Hematopoietic multipotent progenitor cell (in vitro differentiated cells): ENCODE measurements around the gene HAPLN2. TPM values are rescaled to one million over a fixed set of nuclear protein-coding genes. Genes with fewer than 3 reads are reported as not detected.
A peak's percentile ranks its signal among the peaks of the same experiment; 100 is the strongest.
"Not testable (repeated sequence)": the region's sequence is repeated elsewhere in the genome, so short reads cannot be mapped to it uniquely, and the experiment has no call there.

Experiments used
- DNase-seq, 3 donors: peaks; one replicate each; pipeline ENCODE4 v3.0.0-alpha.2; 2011 to 2015; ENCODE audit warnings: low read depth in 2 of 3, low spot score in 2 of 3
- total RNA-seq: library from RNA; depleted of rRNA; stranded (reverse); fragments of >200 nt; gene quantifications from one replicate; pipeline ENCODE4 v1.2.3, GENCODE V29; 2012

The HAPLN2 gene
- under 0.01 TPM for total RNA-seq

DNA sequence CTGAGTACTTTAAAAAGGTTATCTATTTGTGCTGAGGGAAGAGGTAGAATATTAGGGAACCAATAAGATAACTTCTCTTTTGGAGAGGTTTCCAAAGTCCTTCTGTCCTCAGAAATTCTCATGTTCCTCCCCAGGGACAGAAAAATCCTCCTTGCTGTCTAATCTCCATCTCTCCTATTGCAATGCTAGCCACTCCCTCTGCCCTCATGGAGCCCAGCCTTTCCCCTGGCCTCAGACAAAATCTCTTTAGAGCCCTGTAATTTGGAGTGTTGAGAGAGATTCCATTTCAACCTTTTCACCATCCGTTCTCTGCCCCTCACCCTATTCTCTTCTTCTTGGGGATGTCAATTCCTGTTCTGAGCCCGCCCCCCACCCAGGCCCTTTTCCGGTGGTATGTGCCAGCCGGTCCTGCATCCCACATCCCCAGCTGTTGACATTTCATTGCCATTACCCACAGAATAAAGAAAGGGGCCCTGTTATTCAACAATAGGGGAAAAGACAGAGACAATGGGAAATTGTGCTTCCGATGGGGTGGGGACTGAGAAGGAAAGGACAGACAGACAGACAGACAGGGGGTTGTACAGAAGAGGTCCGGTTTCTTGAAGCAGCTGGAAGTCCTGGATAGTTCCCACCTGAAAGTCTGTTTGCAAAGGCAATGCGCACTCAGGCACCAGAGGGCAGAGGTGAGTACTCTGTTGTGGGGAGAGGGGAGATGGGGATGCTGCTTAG is at the start of gene HAPLN2:
Gene HAPLN2, plus strand, starts transcription at position 563 of the 729 bp plus-strand sequence. CDS start 4,076 bp downstream, outside the sequence.
- peak in 1 of 3 donors; percentile 56 for DNase-seq

DNA sequence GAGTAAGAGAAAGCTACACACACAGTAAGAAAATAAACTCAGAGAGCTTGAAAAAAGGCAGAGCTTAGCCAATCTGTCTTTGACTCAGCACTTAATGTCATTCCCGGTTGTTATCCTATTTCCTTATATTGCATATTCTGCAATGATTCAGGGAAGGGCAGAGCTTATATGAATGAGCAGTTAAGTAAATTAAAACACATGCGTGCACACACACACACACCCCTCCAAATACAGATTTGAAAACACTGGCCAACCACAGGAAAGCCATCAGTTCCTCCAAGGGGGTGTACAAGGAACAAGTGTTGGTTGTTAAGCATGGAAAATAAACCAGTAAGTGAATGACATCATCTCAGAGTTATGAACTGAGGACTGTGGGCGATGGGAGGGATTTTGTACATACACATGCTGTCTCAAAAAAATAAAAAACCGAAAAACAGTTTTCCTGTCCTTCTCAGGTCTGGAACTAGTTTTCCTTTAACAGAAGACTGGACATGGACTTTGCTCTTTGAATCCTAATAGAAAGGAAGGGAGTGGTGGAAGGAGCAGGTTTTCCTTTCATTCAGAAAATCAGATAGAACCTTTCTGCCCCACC is 47.9 kb upstream of the HAPLN2 start:
- DNase-seq, result peak in 1 of 3 donors; percentile 69

DNA sequence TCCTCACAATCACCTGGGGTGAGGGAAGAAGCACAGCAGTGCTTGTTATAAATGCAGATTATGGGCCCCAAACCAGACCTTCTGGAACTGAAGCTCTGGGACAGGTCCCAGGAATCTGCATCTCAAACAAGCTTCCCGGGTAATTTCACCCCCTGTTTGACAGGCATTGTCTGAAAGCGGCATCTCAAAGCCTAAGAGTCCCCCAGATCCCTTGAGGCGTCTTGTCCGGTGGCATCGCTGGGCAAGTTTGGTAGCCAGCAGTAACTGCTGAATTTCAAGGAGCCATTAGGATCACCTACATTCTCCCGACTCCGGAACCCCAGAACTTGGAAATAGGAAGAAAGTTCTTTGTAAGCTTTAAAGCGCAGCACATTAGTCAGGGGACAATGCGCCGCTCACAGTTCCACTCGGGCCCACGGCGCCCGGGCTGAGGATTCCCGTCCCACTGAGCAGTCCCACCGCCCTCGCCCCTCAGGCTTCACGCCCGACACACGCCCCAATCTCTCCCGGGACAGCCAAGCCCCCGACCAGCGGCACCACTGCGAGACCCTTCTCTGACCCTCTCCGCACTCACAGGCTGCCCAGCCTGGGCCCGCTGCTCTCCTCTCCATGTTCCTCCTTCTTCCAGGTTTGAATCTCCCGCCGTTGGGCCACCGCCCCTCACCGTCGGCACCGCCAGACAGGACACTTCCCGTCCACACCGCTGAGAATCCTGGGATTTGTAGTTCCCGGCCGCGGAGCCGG is 47.1 kb upstream of the HAPLN2 start, which contains the start of gene IQGAP3:
Gene IQGAP3, minus strand, starts transcription at position 647 of the 744 bp plus-strand sequence. Its CDS starts 36 bp downstream, at position 611.
- DNase-seq, result peak in 2 of 3 donors; percentile 85 to 94

DNA sequence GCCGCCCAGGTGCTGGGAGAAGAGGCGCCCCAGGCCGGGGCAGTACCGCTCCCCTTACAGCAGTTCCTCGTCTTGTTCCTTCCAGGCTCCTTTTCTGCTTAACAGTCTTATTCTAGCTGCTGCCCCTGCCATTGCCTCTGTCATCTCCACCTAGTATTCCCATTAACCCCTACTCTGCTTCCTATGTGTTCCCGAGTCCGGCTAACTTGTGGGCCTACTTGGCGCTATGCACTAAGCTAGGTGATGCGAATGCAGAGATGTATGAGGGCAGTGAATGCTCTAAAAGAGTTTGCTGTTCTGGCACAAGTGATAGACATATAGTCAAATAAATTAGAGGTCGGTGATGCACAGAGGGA is 46.6 kb upstream of the HAPLN2 start:
- DNase-seq, result no peak

DNA sequence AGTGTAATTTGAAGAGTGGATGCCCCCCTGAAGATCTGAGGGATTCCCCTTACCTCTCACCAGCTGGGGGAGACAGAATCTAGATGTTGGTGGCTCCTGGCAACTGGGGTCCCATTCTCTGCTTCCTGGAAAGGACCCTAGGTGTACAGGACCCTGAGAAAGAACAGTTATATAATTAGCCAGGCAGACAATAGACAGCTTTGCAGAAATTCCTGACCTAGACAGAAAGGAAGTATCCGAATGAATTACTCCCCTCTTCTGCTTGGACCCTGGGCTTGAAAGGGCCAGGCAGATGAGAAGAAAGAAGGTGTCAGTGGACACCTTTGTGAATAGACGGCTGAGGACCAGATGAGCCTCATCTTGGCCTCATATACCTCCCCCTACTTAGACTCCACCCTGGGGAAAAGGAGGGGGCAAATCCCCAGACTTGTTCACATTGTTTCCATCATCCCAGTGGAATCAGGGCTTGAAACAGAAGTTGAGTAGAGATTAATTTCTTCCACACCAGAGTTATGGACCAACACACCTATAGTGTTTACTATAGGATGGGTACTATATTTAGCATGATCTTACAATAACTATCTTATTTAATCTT is 45.1 kb upstream of the HAPLN2 start:
- no peak for DNase-seq

DNA sequence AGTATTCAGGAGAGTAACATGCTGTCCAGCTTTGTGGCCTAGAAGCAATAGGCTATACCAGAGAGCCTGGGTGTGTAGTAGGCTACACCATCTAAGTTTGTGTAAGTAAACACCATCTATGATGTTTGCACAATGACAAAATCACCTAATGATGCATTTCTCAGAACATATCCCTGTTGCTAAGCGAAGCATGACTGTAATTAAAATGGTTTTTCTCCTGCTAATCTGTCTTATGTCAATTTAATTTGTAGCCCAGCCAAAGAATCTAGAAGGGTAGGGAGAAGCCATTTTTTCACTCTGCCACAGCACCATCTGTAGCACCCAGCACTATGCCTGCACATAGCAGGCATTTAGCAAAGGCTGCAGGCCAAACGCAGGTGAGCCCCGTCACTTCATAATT is 41.7 kb upstream of the HAPLN2 start:
- no peak for DNase-seq

DNA sequence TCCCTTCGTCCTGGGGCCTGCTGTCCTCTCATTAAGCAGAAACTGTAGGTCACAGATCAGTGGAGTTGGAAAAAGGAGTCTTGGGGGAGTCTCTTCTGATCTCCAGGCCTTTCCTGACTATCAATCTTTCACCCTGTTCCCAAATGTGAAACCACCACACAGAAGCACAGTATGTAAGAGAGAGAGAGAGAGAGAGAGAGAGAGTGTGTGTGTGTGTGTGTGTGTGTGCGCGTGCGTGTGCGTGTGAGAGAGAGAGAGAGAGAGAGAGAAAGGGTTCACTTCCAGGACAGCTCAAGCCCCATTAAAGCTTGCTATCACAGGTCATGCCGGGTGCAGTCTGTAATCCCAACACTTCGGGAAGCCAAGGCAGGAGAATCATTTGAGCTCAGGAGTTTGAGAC is 41.2 kb upstream of the HAPLN2 start:
- no peak for DNase-seq

DNA sequence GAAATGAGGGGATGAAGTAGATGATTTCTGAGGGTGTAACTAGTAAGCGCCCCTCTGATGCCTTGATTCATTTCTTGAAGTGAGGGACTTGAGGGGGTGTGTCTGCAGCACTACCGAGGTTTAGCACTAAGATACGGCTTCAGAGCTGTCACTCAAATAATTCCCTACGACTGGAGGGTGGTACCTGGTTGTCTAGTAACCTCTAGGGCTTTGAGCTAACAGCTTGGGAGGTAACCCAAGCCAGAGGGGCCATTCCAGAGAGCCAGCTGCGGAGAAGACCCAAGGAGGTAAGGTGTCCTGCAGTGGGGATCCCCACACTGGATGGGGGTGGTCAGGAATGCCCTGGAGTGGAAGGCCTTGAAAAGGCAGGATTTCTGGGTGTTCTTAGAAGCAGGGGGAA is 39.7 kb upstream of the HAPLN2 start, which contains the start of gene TTC24:
Gene TTC24, plus strand, starts transcription at position 252 of the 400 bp plus-strand sequence. CDS start 1,642 bp downstream, outside the sequence.
- DNase-seq, result no peak

DNA sequence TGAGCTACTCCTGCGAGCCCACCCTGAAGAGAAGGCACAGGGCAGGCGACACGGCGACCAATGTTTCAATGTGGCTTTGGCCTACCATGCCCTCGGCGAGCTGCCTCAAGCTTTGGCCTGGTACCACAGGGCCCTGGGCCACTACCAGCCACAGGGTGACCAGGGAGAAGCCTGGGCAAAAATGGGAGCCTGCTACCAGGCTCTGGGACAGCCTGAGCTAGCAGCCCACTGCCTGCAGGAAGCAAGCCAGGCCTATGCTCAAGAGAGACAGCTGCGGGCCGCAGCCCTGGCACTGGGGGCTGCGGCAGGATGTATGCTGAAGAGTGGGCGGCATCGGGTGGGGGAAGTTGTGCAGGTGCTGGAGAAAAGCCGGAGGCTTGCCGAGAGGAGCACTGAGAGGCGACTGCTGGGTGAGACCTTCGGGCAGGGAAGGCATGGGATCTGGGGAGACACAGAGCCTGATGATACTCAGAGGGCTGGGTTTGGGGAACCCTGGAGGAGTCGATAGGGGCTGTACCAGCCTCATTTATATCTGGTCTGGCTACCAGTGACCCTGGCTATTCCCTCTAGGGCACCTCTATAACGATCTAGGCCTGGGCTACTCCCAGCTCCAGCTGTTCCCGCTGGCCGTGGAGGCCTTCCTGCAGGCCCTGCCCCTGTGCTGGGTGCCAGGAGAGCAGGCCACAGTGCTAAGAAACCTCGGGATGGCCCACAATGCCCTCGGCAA is 37.4 kb upstream of the HAPLN2 start:
- DNase-seq, result peak in 2 of 3 donors; percentile 63 to 72

DNA sequence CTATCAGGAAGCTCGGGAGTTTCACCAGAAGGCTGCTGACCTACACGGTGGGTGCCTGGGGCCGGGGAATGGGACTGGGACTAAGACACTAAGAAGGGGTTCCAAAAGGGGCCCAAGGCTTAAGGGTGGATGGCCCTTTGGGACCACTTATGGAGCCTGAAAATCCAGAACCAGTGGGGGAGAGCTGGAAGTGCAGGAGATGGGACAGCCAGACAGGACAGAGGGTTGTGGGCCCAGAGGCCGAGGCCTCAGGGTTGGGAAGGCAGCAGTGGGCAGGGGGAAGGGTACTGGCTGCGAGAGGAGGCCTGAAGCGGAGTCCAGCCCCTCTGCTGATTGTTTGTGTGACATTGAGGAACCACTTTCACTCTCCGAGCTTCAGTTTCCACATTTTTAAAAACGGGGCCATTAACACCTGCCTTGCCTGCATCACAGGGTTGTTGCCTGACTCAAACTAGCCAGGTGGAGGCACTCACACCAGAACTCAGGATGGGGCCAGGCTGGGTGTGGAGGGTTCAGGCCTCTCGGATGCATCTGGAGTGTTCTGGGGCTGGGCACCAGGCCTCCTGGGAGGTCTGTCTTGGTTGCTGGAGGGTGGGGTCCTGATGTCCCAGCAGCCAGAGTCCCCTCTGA is 36.7 kb upstream of the HAPLN2 start:
- peak in 1 of 3 donors; percentile 46 for DNase-seq

DNA sequence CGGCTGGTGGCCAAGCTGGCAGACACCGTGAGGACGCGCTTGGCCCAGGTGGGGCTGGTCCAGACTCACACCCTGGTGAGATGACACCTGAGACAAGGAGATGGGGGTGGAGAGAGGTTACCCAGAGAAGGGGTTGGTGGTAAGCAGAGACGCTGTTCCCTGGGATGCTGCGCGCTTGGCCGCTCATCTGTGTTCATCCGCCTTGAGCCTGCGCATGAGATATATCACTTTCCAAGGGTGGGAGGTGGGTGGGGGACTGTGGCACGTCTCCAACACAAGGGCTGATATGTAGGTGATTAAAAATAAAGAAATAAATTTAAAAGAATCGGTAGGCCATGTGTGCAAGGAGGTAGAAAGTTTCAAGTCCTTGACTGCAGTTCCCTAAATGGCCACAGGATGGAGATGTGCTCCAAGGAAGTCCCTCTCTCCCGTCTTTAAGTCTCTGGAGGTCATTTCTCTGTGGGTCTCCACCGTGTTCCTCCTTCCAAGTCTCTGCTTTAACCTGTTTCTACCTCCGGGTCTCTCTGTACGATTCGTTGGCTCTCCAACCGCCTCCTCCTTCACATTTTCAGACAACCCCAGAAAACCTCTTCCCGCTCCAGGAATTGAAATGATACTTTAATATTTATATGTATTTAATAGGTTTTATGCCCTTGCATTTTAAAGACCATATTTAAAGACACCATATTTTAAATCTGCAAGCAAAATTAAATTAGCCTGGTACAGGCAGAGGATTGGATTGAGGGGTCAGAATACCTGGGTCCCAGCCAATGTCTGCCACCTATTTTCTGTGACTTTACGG is 35.2 kb upstream of the HAPLN2 start:
- DNase-seq, result peak; percentile 58 to 89 (median 78)

DNA sequence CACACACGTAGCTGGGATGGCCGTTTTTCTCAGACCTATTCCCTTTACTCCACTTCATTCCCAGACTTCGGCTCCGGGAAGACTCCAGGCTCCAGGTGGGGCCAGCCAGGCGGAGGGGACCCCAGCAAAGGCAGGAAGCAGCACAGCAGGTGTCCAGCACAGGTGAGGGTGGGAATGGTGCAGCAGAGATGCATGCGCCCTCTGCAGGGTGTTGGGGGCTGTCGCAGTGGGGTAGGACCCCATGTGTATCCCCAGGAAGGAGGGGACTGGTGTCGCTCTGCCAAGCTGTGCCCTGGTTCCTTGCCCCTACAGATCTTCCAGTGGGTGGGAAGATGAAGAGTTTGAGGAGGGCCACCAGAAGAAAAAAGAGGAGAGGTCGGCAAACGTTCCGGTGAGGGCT is 34.4 kb upstream of the HAPLN2 start:
- no peak for DNase-seq

DNA sequence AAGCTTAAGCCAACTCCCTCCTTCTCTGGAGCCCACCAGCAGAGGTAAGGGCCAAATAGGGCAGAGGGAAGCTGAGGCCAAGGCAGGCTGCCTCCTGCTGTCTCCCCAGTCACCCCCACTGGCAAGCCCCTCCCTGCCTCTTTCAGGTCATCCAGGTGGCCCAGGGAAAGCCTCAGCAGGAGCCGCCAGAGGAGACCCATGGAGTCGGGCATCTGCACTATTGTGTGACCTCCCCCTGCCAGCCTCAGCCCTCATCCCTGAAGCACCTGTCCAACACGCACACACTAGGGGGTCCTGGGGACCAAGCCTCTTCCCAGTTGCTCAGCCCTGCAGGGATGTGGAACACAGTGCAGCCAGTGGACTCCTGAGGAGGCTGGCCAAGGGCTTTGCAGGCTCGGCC is 32.9 kb upstream of the HAPLN2 start:
- DNase-seq, result no peak

DNA sequence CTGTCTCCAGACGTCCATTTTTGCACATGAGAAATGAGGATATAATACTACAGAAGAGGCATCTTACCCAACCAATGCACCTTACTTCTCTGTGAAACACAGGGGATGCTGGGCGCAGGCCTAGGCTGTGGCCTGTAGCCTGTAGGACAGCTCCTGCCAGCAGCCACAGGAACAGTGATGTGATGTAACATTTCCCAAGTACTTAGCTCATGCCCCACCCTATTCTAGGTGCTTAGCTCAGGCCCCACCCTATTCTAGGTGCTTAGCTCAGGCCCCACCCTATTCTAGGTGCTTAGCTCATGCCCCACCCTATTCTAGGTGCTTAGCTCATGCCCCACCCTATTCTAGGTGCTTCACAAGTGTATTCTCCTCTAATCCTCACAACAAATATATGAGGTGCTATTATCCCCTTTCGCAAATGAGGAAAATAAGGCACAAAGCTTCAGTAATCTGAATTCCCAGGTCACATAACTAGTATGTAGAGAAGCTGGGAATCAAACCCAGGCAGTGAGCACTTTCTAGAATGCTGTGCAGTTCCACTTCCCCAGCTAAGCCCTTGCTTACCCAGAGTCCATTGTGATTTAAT is 32.2 kb upstream of the HAPLN2 start:
- DNase-seq, result no peak

DNA sequence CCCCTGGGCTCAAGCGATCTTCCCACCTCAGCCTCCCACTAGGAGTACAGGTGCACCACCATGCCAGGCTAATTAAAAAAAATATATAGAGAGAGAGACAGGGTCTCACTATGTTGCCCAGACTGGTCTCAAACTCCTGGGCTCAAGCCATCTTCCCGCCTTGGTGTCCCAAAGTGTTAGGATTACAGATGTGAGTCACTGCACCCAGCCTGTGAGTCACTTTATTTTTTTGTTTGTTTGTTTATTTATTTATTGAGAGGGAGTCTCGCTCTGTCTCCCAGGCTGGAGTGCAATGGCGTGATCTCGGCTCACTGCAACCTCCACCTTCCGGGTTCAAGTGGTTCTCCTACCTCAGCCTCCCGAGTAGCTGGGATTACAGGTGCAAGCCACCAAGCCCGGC is 31.3 kb upstream of the HAPLN2 start:
- not testable (repeated sequence) for DNase-seq

DNA sequence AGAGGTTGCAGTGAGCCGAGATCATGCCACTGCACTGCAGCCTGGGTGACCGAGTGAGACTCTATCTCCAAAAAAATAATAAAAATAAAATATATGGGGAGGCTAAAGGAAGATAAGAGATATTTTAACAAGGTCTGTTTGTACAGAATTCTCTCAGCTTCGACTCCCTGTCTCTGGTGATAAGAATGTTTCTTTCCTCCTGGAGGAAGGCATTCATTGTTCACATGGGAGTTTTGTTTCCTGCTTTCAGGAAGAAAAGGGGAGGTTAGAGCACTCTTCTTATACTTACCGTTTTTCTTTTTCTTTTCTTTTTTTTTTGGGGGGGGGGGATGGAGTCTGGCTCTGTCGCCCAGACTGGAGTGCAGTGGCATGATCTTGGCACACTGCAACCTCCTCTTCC is 29.7 kb upstream of the HAPLN2 start:
- no peak for DNase-seq

DNA sequence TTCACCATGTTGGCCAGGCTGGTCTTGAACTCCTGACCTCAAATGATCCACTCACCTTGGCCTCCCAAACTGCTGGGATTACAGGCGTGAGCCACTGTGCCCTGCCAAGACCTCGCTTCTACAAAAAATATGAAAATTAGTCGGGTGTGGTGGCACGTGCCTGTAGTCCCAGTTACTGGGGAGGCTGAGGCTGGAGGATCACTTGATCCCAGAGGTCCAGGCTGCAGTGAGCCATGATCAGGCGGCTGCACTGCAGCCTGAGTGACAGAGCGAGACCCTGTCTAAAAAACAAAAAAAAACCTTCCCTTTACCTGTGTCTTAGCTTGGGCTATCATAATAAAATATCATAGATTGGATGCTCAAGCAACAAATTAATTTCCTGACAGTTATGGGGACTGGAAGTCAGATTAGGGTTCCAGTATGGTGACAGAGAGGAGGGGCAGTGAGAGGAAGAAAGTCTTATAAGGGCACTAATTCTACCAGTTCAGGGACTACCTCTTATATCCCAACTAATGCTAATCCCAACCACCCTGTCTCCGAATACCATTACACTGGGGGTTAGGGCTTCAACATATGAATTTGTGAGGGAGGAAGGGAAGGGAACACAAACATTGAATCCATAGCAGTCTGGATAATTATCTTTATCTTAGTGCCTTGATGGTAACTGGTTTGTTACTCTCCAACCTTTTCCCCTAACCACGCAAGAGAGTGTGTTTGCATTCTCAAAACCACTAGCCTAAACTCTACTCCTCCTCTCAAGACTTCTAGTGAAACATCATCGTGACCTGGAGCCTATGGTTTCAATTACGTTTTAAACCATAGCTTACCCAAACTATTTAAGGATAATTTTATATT is 28.7 kb upstream of the HAPLN2 start:
- no peak for DNase-seq

DNA sequence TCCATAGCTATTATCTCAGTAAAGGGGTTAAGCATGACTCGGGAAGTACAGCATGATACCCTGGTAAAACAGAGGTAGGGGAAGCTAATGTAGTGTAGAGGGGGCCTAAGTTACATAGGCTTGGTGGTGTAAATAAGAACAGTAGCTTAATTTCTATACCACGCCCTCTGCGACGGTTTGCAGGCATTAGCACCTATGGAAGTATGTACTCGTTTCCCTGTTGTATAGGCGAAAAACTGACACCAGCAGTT is 28.1 kb upstream of the HAPLN2 start:
- DNase-seq, result no peak
